ENCODE measurements around the gene OSBPL6.

Gene OSBPL6

GRCh38 chr2:178383718-178384117 lies 189.4 kb downstream of the OSBPL6 start:
- H3K9me3 ChIP-seq (ENCODE audit: control insufficient read depth, insufficient read depth, low read length): no peaks in the 10 kb centered on the region
- no peak overlapping the region for H3K4me2 ChIP-seq (ENCODE audit: low read length)
- H3K27ac ChIP-seq (ENCODE audit: low read depth, low read length): no peak overlapping the region
- no peaks in the 10 kb centered on the region for H3K4me1 ChIP-seq (ENCODE audit: control insufficient read depth, low read length)
- H3F3A ChIP-seq (ENCODE audit: control insufficient read depth, insufficient read depth): no peaks in the 10 kb centered on the region
- H4K20me1 ChIP-seq (ENCODE audit: control insufficient read depth, insufficient read depth, low read depth, low read length): no peaks in the 10 kb centered on the region
- no peaks in the 10 kb centered on the region for H3K9me2 ChIP-seq (replicated peaks; ENCODE audit: control insufficient read depth, low read length)
- H3K4me3 ChIP-seq (ENCODE audit: low read length): no peak overlapping the region
- no peaks in the 10 kb centered on the region for H3K79me2 ChIP-seq (ENCODE audit: control insufficient read depth, low read length)
- H3K27me3 ChIP-seq (ENCODE audit: control insufficient read depth, low read length): no peaks in the 10 kb centered on the region
- TF ChIP-seq EZH2phosphoT487 (IDR thresholded peaks at IDR 0.05; ENCODE audit: borderline replicate concordance, low read length) (no peak), CTCF (IDR thresholded peaks at IDR 0.05; ENCODE audit: low read depth, low read length, poor library complexity, severe bottlenecking) (no peak)
- H3K36me3 ChIP-seq (ENCODE audit: control insufficient read depth, low read length): no peaks in the 10 kb centered on the region

GRCh38 chr2:178385595-178386148 lies 191.4 kb downstream of the OSBPL6 start:
- H4K20me1 ChIP-seq (ENCODE audit: control insufficient read depth, insufficient read depth, low read depth, low read length): no peaks in the 10 kb centered on the region
- H3K4me2 ChIP-seq (ENCODE audit: low read length): no peak overlapping the region
- no peaks in the 10 kb centered on the region for H3K4me1 ChIP-seq (ENCODE audit: control insufficient read depth, low read length)
- H3K9me3 ChIP-seq (ENCODE audit: control insufficient read depth, insufficient read depth, low read length): no peaks in the 10 kb centered on the region
- peaks cover 3% of the 10 kb centered on the region; the same call in 1 of the 2 replicates for H3K27me3 ChIP-seq (ENCODE audit: control insufficient read depth, low read length)
- no peak overlapping the region for H3K4me3 ChIP-seq (ENCODE audit: low read length)
- H3F3A ChIP-seq (ENCODE audit: control insufficient read depth, insufficient read depth): no peaks in the 10 kb centered on the region
- H3K9me2 ChIP-seq (replicated peaks; ENCODE audit: control insufficient read depth, low read length): no peaks in the 10 kb centered on the region
- TF ChIP-seq CTCF (IDR thresholded peaks at IDR 0.05; ENCODE audit: low read depth, low read length, poor library complexity, severe bottlenecking) (no peak), EZH2phosphoT487 (IDR thresholded peaks at IDR 0.05; ENCODE audit: borderline replicate concordance, low read length) (no peak)
- no peaks in the 10 kb centered on the region for H3K36me3 ChIP-seq (ENCODE audit: control insufficient read depth, low read length)
- no peak overlapping the region for H3K27ac ChIP-seq (ENCODE audit: low read depth, low read length)
- H3K79me2 ChIP-seq (ENCODE audit: control insufficient read depth, low read length): no peaks in the 10 kb centered on the region

- H4K20me1 ChIP-seq (ENCODE audit: control insufficient read depth, insufficient read depth, low read depth, low read length): no peaks in the 10 kb centered on the region
- H3K9me2 ChIP-seq (replicated peaks; ENCODE audit: control insufficient read depth, low read length): no peaks in the 10 kb centered on the region
- no peaks in the 10 kb centered on the region for H3K9me3 ChIP-seq (ENCODE audit: control insufficient read depth, insufficient read depth, low read length)
- no peak overlapping the region for H3K4me2 ChIP-seq (ENCODE audit: low read length)
- no peak overlapping the region for H3K27ac ChIP-seq (ENCODE audit: low read depth, low read length)
- no peaks in the 10 kb centered on the region for H3K79me2 ChIP-seq (ENCODE audit: control insufficient read depth, low read length)
- no peaks in the 10 kb centered on the region for H3F3A ChIP-seq (ENCODE audit: control insufficient read depth, insufficient read depth)
- H3K4me3 ChIP-seq (ENCODE audit: low read length): no peak overlapping the region
- TF ChIP-seq CTCF (IDR thresholded peaks at IDR 0.05; ENCODE audit: low read depth, low read length, poor library complexity, severe bottlenecking) (no peak), EZH2phosphoT487 (IDR thresholded peaks at IDR 0.05; ENCODE audit: borderline replicate concordance, low read length) (no peak)
- no peaks in the 10 kb centered on the region for H3K4me1 ChIP-seq (ENCODE audit: control insufficient read depth, low read length)
- no peaks in the 10 kb centered on the region for H3K36me3 ChIP-seq (ENCODE audit: control insufficient read depth, low read length)
- H3K27me3 ChIP-seq (ENCODE audit: control insufficient read depth, low read length): peaks cover 3% of the 10 kb centered on the region; the same call in 1 of the 2 replicates
These were observed 192.8 kb downstream of the OSBPL6 start for GRCh38 chr2:178386986-178387597.
